Panc1 (cell line): ENCODE results near the gene LDLRAD4. TPM values are rescaled to one million over a fixed set of nuclear protein-coding genes. Genes with fewer than 3 reads are reported as not detected.

Source experiments
- ATAC-seq: fragments of 200-7000 bp; cut with Tn5 transposase; 2 replicates; pipeline ENCODE4 v1.9.1; 2020; ENCODE audit warnings: mild to moderate bottlenecking, moderate library complexity
- BruUV-seq: library from RNA; stranded (reverse); fragments of 400-500 nt; replicated peaks from 2 replicates; lab custom pipeline; 2021; lab: Mats Ljungman, UMichigan
- CTCF ChIA-PET: fragments of 300-600 bp; sonication (Branson Sonifier 250); formaldehyde crosslinking; loops from one replicate; lab custom pipeline; 2022; ENCODE audit warnings: antibody characterized with exemption; lab: Charles Lee
- POLR2A ChIA-PET: fragments of 300-600 bp; sonication (Branson Sonifier 250); formaldehyde crosslinking; loops from one replicate; lab custom pipeline; 2022; ENCODE audit warnings: antibody characterized with exemption; lab: Charles Lee
- DNase-seq: peaks from one replicate; pipeline ENCODE4 v3.0.0-alpha.2; 2010; ENCODE audit warnings: low read depth, low spot score
- H3K27ac ChIP-seq: 2 replicates; pipeline ENCODE4 v1.5.1; 2011; ENCODE audit warnings: mild to moderate bottlenecking, low read length, inconsistent platforms
- H3K27me3 ChIP-seq: fragments of 200-500 bp; sonication (Bioruptor generic); 2 replicates; pipeline ENCODE4 v1.6.0; 2014; ENCODE audit warnings: low read length, inconsistent platforms; ENCODE audit not compliant: control insufficient read depth, insufficient read depth
- H3K36me3 ChIP-seq: fragments of 200-500 bp; sonication (Bioruptor generic); 2 replicates; pipeline ENCODE4 v1.5.1; 2014; ENCODE audit warnings: inconsistent platforms, mild to moderate bottlenecking, low read length, moderate library complexity; ENCODE audit not compliant: control insufficient read depth, insufficient read depth
- H3K4me1 ChIP-seq: 2 replicates; pipeline ENCODE4 v1.5.1; 2011; ENCODE audit warnings: inconsistent platforms, mild to moderate bottlenecking, low read length, moderate library complexity; ENCODE audit not compliant: control insufficient read depth, insufficient read depth
- H3K4me3 ChIP-seq, 2 experiments: 2 replicates each; pipeline ENCODE4 v1.5.1; 2011 to 2012; ENCODE audit warnings: low read depth in 2 of 2, low read length in 2 of 2, mild to moderate bottlenecking in 2 of 2, inconsistent platforms in 1 of 2, moderate library complexity in 1 of 2
- H3K9me3 ChIP-seq: fragments of 200-500 bp; sonication (Bioruptor generic); 2 replicates; pipeline ENCODE4 v1.5.1; 2014; ENCODE audit warnings: low read depth, mild to moderate bottlenecking, inconsistent platforms, low read length, moderate library complexity; ENCODE audit not compliant: control insufficient read depth, insufficient read depth
- CTCF ChIP-seq: fragments of 450-650 bp; IDR thresholded peaks from 2 replicates; pipeline ENCODE4 v1.5.1; 2017; ENCODE audit warnings: mild to moderate bottlenecking
- POLR2AphosphoS5 ChIP-seq: IDR thresholded peaks from 2 replicates; pipeline ENCODE4 v1.6.1; 2012; ENCODE audit warnings: mild to moderate bottlenecking, low read depth, low read length, moderate library complexity
- REST ChIP-seq, 2 experiments: IDR thresholded peaks; 2 replicates each; pipeline ENCODE4 v1.6.1; 2011 to 2012; ENCODE audit warnings: low read depth in 2 of 2, control low read depth in 1 of 2, low read length in 1 of 2, mild to moderate bottlenecking in 1 of 2, moderate library complexity in 1 of 2; ENCODE audit not compliant: insufficient read depth in 1 of 2
- SIN3A ChIP-seq: IDR thresholded peaks from 2 replicates; pipeline ENCODE4 v1.6.1; 2012; ENCODE audit warnings: low read depth, mild to moderate bottlenecking, low read length, moderate library complexity, borderline replicate concordance; ENCODE audit not compliant: insufficient read depth
- TCF7L2 ChIP-seq: IDR thresholded peaks from 2 replicates; pipeline ENCODE4 v1.6.1; 2011; ENCODE audit warnings: mild to moderate bottlenecking, low read depth, low read length, inconsistent platforms
- in situ Hi-C: cut with HindIII; loops from 2 replicates; pipeline ENCODE4 v1.10.0; 2016; ENCODE audit warnings: low sequenced_read_pairs, low pct_unique_long_range_greater_than_20kb
- intact Hi-C: fragments of 100-400 bp; cut with micrococcal nuclease; formaldehyde crosslinking; loops from one replicate; pipeline ENCODE4 v1.10.0; 2022; ENCODE audit not compliant: unreplicated experiment
- total RNA-seq: library from RNA; stranded (reverse); gene quantifications from one replicate; pipeline ENCODE4 v1.2.1, GENCODE V29; 2021; ENCODE audit not compliant: unreplicated experiment

Gene LDLRAD4
- total RNA-seq, 1 experiment from 2014 or later: 0.28 TPM

DNA sequence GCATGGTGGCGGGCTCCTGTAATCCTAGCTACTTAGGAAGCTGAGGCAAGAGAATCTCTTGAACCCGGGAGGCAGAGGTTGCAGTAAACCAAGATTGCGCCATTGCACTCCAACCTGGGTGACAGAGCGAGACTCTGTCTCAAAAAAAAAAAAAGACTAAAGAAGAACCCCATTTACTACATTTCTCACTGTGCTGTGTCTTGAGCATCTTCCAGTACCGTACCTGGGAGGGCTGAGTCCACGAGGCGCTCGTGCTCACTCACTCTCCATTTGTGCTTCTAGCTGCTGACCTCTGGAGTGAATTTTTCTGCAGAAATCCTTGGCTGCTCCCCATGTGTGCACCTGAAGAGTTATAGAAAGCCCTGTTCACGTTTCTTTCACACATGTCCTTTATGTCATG is 204.8 kb downstream of the LDLRAD4 start:
- in situ Hi-C loops: no loop called here
- H3K27me3 ChIP-seq: no peaks in the 10 kb centered on the region

DNA sequence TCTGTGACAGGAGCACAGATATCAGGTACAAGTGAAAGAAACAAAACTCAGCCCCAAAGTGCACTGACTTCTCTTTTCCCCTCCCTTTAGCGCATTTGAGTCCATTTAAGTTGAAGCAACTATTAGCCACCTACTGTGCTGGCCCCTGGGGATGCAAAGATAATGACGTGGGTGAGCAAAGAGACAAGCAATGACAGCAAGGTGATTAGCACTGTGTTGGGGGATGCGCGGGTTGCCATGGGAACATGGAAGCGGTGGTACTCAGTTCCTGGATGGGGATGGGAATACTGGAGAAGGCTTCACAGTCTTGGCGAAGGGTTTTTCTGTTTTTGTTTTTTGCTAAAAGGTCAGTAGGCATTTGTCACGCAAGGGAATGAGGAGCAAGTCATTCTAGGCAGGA is 205.8 kb downstream of the LDLRAD4 start:
- H3K4me1 ChIP-seq: no peaks in the 10 kb centered on the region
- no peak for ATAC-seq
- H3K36me3 ChIP-seq: no peaks in the 10 kb centered on the region
- ChIA-PET POLR2A (no interaction called here), CTCF (no interaction called here)
- no peaks in the 10 kb centered on the region for H3K27me3 ChIP-seq
- H3K4me3 ChIP-seq: no peak overlapping the region
- intact Hi-C loops: loop anchor here (10.0 kb wide), 1 partner anchor 60 kb away; no protein-coding TSS in a partner anchor
- BruUV-seq: no TSS peak
- no peaks in the 10 kb centered on the region for H3K9me3 ChIP-seq
- TF ChIP-seq TCF7L2 (no peak), REST (IDR thresholded peaks at IDR 0.05; ENCODE audit: insufficient read depth in 1 of 2, low read depth in 2 of 2, low read length in 1 of 2) (no peak), SIN3A (no peak), POLR2AphosphoS5 (no peak), CTCF (no peak)
- DNase-seq: no peak
- in situ Hi-C loops: no loop called here
- no peak overlapping the region for H3K27ac ChIP-seq

More for the DNA sequence above, 204.8 kb downstream of the LDLRAD4 start:
- ATAC-seq: no peak
- DNase-seq: no peak
- no peaks in the 10 kb centered on the region for H3K4me1 ChIP-seq
- H3K9me3 ChIP-seq: no peaks in the 10 kb centered on the region
- ChIA-PET POLR2A (no interaction called here), CTCF (no interaction called here)
- no peak overlapping the region for H3K4me3 ChIP-seq
- TF ChIP-seq CTCF (no peak), REST (IDR thresholded peaks at IDR 0.05; ENCODE audit: insufficient read depth in 1 of 2, low read depth in 2 of 2, low read length in 1 of 2) (no peak), SIN3A (no peak), TCF7L2 (no peak), POLR2AphosphoS5 (no peak)
- H3K36me3 ChIP-seq: no peaks in the 10 kb centered on the region
- intact Hi-C loops: loop anchor here (10.0 kb wide), 1 partner anchor 59 kb away; no protein-coding TSS in a partner anchor
- BruUV-seq: no TSS peak
- no peak overlapping the region for H3K27ac ChIP-seq
